Mesothelial cell of epicardium (in vitro differentiated cells): ENCODE data around the gene GPAT2. TPM values are rescaled to one million over a fixed set of nuclear protein-coding genes. Genes with fewer than 3 reads are reported as not detected.
"Not testable (repeated sequence)": the region's sequence is repeated elsewhere in the genome, so short reads cannot be mapped to it uniquely, and the experiment has no call there.

Source experiments
- DNase-seq, 2 experiments: peaks; one replicate each; pipeline ENCODE4 v3.0.0; 2021; ENCODE audit warnings: low spot score in 2 of 2; ENCODE audit not compliant: unreplicated experiment in 2 of 2
- H3K27ac Mint-ChIP-seq: 2 replicates; pipeline ENCODE4 v1.8.0; 2021; ENCODE audit warnings: mixed read lengths
- H3K27me3 Mint-ChIP-seq: 2 replicates; pipeline ENCODE4 v1.8.0; 2021; ENCODE audit warnings: low read depth, mixed read lengths
- H3K36me3 Mint-ChIP-seq: 2 replicates; pipeline ENCODE4 v1.8.0; 2021; ENCODE audit warnings: mixed read lengths
- H3K4me1 Mint-ChIP-seq: 2 replicates; pipeline ENCODE4 v1.8.0; 2021; ENCODE audit warnings: mixed read lengths
- H3K4me3 Mint-ChIP-seq: 2 replicates; pipeline ENCODE4 v1.8.0; 2021; ENCODE audit warnings: mild to moderate bottlenecking, moderate library complexity, mixed read lengths
- H3K9me3 Mint-ChIP-seq: 2 replicates; pipeline ENCODE4 v1.8.0; 2021; ENCODE audit warnings: mixed read lengths
- total RNA-seq: library from RNA; stranded (reverse); gene quantifications from 3 replicates; pipeline ENCODE4 v1.2.1, GENCODE V29; 2021
- TF ChIP-seq, protein P1 (sequence below): fragments of 200-600 bp; sonication (generic); IDR thresholded peaks from one replicate; pipeline ENCODE4 v1.5.0; 2021; ENCODE audit warnings: antibody characterized with exemption; ENCODE audit not compliant: unreplicated experiment

Gene GPAT2
- total RNA-seq, 1 donor from 2014 or later, result not detected

- H3K36me3 Mint-ChIP-seq, DNase-seq, H3K9me3 Mint-ChIP-seq, H3K4me1 Mint-ChIP-seq: not testable (repeated sequence)
- Mint-ChIP-seq H3K4me3 (peak overlapping the region; percentile 81), H3K27me3 (peaks cover 39% of the 10 kb centered on the region), H3K27ac (peak overlapping the region; percentile 82)
These were observed 24.9 kb downstream of the GPAT2 start for GRCh38 chr2:96009833-96010232.

DNA sequence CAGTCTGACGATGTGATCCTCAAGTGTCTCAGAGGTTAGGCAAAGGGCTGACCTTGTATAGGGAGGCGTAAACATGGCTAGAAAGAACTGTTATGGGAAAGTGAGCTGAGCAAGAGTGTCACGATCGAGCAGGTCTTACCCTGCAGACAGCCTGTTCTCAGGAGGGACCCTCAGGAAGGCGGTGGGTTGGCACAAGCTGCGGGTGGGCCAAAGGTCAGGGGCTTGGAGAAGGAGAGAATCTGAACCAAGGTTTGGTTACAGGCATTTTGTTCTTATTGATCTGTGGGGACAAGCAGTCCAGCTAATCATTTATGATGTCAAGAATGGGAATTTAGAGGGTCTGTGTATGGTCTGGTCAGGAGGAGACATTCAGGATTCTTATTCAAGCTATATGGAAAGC lies 26.7 kb downstream of the GPAT2 start:
- not testable (repeated sequence) for H3K4me1 Mint-ChIP-seq, H3K36me3 Mint-ChIP-seq, H3K4me3 Mint-ChIP-seq, DNase-seq, H3K27ac Mint-ChIP-seq, H3K9me3 Mint-ChIP-seq
- peaks cover 47% of the 10 kb centered on the region for H3K27me3 Mint-ChIP-seq

DNA sequence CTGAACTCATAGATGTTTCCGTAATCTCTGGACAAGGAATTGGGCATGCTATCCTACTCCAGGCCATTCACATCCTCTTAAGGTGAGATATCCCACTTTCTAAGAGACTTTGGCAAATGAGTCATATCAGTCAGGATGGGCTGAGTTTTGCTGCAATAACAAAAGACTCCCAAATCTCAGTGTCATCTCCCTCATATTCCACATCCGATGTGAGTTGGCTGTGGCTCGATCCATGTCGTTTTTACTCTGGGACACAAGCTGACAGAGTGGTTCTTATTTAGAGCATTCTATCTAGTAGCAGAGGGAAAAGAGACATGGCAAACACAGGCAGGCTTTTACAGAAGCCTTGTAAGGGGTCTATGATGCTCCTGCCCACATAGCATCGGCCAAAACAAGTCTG lies 28.5 kb downstream of the GPAT2 start:
- Mint-ChIP-seq H3K9me3 (peaks cover 15% of the 10 kb centered on the region), H3K27me3 (peaks cover 59% of the 10 kb centered on the region)
- not testable (repeated sequence) for H3K36me3 Mint-ChIP-seq, H3K4me1 Mint-ChIP-seq, H3K4me3 Mint-ChIP-seq, DNase-seq, H3K27ac Mint-ChIP-seq

DNA sequence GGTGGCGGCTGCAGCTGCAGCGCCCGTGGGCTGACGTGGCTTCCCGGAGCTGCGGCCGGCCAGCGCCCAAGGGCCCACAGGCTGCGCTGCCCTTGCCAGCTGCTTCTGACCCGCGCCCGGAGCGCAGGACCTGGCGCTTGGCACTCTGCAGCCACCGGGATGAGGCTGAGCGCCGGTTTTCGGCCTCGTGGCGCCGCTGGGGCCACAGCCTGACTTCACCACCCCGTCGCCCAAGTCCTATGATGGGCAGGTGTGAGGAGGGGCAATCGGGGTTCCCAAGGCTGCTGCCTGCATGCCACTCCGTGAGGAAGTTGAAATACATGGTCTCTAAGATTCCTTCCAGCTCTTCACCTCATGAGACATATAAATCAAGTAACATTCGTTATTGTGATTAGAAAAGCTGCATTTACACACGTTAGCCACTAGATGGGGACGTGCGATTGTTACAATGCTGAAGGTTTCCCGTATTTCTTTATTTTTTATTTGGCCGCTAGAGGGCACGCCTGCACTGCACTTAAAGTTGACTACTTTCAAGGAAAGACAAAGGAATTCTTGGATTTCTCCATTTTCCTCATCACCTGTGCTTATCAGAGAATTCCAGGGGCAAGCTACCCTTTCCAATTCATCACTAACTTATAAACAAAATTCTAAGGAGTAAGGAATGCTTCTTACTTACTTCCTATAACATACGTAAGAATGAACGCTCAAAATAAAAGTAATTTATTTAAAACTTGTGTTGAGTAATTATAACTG lies 42.0 kb downstream of the GPAT2 start:
- DNase-seq, result peak in 1 of 2 experiments; percentile 62
- Mint-ChIP-seq H3K27ac (peak overlapping the region; percentile 90), H3K27me3 (peaks cover 33% of the 10 kb centered on the region), H3K4me3 (peak overlapping the region; percentile 80)
- not testable (repeated sequence) for H3K4me1 Mint-ChIP-seq, H3K9me3 Mint-ChIP-seq, H3K36me3 Mint-ChIP-seq
- TF ChIP-seq, protein P1, sequence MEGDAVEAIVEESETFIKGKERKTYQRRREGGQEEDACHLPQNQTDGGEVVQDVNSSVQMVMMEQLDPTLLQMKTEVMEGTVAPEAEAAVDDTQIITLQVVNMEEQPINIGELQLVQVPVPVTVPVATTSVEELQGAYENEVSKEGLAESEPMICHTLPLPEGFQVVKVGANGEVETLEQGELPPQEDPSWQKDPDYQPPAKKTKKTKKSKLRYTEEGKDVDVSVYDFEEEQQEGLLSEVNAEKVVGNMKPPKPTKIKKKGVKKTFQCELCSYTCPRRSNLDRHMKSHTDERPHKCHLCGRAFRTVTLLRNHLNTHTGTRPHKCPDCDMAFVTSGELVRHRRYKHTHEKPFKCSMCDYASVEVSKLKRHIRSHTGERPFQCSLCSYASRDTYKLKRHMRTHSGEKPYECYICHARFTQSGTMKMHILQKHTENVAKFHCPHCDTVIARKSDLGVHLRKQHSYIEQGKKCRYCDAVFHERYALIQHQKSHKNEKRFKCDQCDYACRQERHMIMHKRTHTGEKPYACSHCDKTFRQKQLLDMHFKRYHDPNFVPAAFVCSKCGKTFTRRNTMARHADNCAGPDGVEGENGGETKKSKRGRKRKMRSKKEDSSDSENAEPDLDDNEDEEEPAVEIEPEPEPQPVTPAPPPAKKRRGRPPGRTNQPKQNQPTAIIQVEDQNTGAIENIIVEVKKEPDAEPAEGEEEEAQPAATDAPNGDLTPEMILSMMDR, result peak; percentile 98

DNA sequence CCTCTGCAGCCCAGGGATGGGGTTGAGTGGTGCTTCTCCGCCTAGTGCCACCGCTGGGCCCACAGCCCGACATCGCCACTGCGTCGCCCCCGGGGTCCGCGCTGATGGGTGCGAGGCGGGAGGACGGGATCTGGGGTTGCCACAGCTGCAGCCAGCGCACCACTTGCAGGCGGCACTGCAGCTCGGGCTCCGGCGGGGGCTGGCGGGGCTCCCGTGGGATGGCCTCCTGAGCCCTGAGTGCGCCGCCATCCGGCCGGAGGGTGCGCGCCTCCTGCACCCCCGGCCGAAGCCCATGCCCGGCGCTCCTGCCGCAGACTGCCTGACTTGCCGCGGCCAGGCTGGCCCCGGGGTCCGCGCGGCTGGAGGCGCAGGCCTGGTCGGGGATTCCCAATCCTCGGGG lies 42.6 kb downstream of the GPAT2 start:
- not testable (repeated sequence) for H3K36me3 Mint-ChIP-seq, DNase-seq, H3K27ac Mint-ChIP-seq, H3K9me3 Mint-ChIP-seq, H3K4me1 Mint-ChIP-seq
- Mint-ChIP-seq H3K4me3 (peak overlapping the region; percentile 95), H3K27me3 (peaks cover 28% of the 10 kb centered on the region)

DNA sequence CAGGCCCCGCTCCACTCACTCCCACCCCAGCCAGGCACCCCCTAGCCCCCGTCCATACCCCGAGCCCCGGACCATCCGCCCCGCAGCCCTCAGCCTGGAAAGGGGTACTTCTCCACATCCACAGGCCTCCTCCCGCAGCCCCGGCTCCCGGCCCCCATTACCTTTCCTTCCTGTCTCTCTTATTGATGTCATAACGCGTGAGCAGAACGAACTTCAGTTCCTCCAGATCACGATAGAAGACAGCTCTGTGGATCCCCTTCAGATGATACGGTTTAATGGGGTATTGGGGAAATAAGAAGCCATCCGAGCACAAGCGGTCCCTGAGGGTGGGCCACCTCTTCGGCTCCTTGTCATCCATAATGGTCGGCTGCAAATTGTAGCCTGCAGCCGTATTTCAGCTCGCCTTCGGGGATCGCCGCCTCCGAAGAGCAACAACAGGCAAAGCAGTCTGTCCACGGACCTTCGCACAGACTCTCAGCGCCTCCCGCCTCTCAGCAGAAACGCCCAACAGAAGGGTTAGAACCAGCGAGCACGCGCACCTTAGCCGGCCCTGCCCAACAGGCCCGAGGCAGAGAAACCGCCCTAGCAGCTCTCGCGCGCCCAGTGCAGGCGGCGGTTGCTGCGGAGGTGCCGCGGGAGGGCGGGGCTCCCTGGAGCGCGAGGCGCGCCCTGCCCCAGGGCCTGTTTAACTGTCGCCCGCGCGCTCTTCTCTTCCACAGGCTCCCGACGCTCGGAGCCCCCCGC lies 43.2 kb downstream of the GPAT2 start, which contains the start of gene ANKRD36C:
Gene ANKRD36C, minus strand, starts transcription at position 474 of the 744 bp plus-strand sequence. Its CDS starts 116 bp downstream, at position 358.
- peak within 1 kb of the TSS; percentile 95 for H3K4me3 Mint-ChIP-seq

GRCh38 chr2:95990884-95991283 lies 43.8 kb downstream of the GPAT2 start:
- not testable (repeated sequence) for H3K9me3 Mint-ChIP-seq, DNase-seq, H3K4me1 Mint-ChIP-seq, H3K27ac Mint-ChIP-seq, H3K36me3 Mint-ChIP-seq
- Mint-ChIP-seq H3K27me3 (peaks cover 17% of the 10 kb centered on the region), H3K4me3 (peak overlapping the region; percentile 47)

More for the DNA sequence above, 43.2 kb downstream of the GPAT2 start, which contains the start of gene ANKRD36C:
- H3K36me3 Mint-ChIP-seq, H3K4me1 Mint-ChIP-seq, H3K9me3 Mint-ChIP-seq: not testable (repeated sequence)
- Mint-ChIP-seq H3K27me3 (peaks cover 23% of the 10 kb centered on the region), H3K27ac (peak within 1 kb of the TSS; percentile 98)
- peak in 1 of 2 experiments; percentile 46 for DNase-seq

Other genes starting within 250 kb of the GPAT2 start
- 61.0 to 69.4 TPM (median 62.5 TPM) in 3 replicates for gene ANKRD36C, start 43.1 kb downstream of the GPAT2 start, total RNA-seq
- gene ADRA2B, start 81.7 kb upstream of the GPAT2 start, total RNA-seq, result 0.51 to 0.63 TPM (median 0.56 TPM) in 3 replicates
- 0.60 to 1.2 TPM (median 1.1 TPM) in 3 replicates for gene ASTL, start 103.6 kb upstream of the GPAT2 start, total RNA-seq
- 38.3 to 42.7 TPM (median 40.6 TPM) in 3 replicates for gene DUSP2, start 110.5 kb upstream of the GPAT2 start, total RNA-seq
- 107 to 109 TPM (median 108 TPM) in 3 replicates for gene STARD7, start 173.9 kb upstream of the GPAT2 start, total RNA-seq
- 30.1 to 36.2 TPM (median 32.5 TPM) in 3 replicates for gene TMEM127, start 231.1 kb upstream of the GPAT2 start, total RNA-seq
- gene CIAO1, start 231.3 kb upstream of the GPAT2 start, total RNA-seq, result 73.8 to 74.6 TPM (median 74.2 TPM) in 3 replicates